GM19240 (cell line): Measurements from ENCODE around the gene VAV2.
"Not testable (repeated sequence)": the region's sequence is repeated elsewhere in the genome, so short reads cannot be mapped to it uniquely, and the experiment has no call there.

Source experiments
- DNase-seq: peaks from one replicate; pipeline ENCODE4 v3.0.0; 2011; ENCODE audit warnings: low spot score; ENCODE audit not compliant: insufficient read length

The VAV2 gene

GRCh38 chr9:133996531-133997520, 4.7 kb upstream of the VAV2 start:
- no peak for DNase-seq

DNA sequence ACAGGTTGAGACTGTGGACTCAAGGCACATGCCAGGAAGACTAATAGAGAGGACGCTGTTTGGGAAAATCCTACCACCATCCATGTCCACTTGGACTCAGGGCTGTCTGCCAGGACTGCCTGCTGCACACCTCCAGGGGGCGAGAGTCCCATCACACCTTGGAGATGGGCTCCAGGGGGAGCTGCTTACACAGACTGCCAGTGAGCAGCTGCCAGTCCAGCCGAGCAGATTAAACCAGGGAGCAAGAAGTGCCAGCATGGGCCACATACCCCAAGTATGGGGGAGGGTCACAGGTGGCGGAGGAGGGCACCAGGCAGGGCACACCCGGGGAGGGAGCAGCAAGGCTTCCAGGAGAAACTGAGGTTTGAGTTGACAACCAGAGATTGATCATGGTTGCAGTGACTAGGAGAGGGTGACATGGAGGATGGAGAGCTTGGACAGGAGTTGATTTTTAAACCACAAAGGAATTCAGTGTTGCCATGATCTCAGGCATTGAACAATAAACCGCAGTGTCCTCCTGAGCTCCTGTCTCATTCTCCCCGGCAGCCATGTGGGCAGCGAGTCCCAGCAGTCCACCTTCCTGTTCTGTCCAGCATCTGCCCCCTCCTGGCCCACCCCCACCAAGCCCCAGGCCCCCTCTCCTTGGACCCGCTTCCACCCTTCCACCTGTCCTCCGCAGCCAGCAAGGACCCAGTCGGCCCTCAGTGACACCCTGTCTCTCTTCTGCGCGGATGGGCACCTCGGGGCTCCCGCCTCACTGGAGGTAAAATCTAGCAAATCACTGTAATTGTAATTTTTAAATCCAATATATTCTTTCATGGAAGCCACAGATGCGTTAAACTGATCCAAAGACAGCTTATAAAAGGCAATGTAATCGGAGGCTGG, 3.1 kb upstream of the VAV2 start:
- DNase-seq = no peak

- DNase-seq = peak; percentile 89
Observed at GRCh38 chr9:133994353-133995011, 2.4 kb upstream of the VAV2 start.

DNA sequence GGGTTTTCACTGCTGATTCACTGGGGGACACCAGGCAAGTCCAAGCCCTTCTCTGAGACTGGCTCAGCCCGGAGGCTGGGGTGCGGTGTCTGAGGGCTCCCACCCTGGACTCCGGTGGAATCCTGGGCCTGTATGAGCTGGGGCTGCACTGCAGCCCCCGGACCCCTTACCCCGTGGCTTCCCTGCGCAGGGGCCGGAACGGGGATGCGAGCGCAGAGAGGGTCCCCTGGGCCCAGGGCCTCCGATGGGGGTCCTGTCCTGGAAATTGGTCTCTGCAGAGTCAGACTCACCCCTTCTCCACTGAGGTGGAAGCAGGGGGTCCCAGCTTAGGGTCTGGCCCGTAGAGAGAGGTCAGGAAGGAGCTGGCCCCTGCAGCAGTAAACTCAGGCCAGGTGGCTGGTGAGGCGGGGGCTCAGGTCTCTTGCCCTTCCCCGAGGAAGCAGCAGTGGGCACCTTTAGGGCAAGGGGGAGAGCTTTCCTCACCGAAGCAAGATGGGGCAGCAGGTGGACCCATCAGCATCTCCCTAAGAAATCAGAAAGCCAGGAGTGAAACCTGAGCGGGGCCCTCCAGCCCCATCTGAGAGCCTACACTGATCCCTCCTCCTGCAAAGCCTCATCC, 1.6 kb upstream of the VAV2 start:
- no peak for DNase-seq

DNA sequence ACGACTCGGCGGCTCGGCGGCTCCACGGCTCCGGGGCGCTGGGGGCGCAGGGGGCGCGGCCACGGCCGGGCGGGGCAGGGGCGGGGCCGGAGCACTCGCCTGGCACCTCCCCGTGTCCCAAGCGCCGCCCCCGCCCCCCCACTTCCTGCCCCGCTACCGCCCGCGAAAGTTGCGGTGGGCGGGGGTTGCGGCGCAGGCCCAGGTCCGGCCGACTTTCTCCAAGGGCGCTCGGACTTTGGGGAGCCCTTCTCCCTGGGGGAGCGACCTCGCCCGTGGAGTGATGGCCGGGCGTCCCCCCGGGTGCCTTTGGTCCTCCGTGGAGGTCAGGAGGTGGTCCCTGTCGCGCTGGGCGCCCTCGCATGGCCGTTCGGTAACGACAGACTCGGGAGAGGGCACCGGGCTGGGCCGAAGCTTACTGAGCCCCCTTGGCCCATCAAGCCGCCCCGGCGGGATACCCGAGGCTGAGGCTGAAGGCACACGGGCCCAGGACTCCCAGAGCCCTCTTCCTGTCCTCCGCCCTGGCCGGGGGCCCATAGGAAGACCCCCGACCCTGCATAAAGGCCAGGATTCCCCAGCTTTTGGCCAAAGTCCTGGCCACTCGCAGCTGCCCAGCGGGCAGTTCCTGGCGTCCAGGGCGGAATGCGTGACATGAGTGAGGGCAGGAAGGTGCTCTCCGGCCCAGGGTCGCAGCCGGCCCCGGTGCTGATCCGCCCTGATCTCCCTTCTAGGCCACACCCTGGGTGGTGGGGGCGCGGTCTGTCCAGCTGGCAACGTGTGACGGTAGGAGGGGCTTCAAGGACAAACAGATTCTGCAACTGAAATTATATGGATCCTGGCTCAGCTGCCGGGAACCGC, 883 bp upstream of the VAV2 start:
- DNase-seq = peak; percentile 67

- DNase-seq = no peak
Observed at GRCh38 chr9:133991214-133991921, 756 bp downstream of the VAV2 start.

DNA sequence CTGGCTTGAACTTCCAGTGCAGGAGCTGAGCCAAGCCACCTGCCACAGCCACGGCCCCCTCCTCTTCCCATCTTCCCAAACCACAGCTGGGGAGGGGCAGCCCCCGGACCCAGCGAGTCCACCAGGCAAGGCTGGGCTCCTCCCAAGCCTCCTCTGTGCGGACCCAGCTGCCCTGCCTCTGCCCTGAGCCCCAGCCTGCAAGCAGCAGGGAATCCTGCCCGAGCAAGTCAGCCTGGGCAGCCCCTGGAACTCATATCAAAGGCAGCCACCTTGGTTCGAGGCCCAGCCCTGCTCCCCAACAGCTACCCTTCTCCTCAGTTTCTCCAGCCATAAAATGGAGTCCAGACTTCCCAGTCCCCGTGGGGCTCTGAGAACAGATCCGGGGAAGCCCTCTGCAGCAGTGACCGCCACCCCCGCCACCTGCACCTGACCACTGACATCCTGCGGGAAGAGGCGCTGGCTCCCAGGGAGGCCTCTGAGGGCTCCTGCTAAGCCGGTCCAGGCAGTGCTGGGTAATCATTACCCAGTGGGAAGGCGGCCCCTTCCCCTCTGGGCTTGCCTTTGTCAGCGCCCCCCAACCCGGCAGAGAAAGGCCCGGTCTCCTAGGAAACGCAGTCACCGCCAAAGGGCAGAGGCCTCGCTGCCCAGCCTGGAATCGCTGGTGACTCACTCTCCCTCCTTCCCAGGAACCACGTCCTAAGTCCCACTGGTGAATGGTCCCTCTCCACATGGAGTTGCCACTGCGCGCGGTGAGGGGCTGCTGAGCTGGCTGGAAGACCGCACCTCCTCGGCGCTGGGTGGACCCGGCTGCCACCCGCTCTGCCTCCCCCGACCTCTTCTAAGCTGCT, 1.5 kb downstream of the VAV2 start:
- no peak for DNase-seq

- DNase-seq = no peak
Observed at GRCh38 chr9:133989625-133990365, 2.3 kb downstream of the VAV2 start.

- not testable (repeated sequence) for DNase-seq
Observed at GRCh38 chr9:133988771-133989170, 3.4 kb downstream of the VAV2 start.

DNA sequence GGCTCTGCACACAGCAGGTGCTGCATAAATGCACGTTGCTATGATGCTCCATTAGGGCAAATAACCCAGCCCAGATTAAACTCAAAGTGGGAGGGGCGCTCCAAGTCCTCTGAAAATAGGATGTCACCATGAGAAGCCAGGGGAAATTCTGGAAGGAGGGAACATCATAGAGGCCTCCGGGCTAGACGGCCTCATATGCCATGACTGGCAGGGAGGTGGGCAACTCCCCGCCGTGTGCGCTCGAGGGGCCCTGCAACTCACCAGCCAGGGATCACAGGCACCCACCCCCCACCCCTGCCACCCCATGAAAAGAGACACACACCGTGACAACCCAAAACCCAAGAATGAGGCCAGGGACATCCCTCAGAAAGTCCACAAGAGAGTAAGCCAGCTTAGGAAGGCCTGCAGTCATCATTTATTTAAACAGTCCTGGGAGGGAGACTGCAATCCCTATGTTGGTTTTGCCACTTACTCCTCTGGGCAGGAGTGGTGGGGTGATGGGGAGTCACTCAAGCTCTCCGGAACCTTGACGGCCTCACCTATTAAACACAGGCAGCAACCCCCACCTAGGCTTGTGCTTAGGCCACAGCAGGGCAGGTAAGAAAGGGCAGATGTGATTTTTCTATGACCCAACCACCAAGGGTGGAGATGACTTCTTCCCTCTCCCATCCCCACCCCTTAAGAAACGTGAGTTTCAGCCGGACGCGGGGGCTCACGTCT, 4.0 kb downstream of the VAV2 start:
- no peak for DNase-seq

- no peak for DNase-seq
Observed at GRCh38 chr9:133987446-133987788, 4.7 kb downstream of the VAV2 start.

GRCh38 chr9:133986774-133987445, 5.2 kb downstream of the VAV2 start:
- DNase-seq = no peak

DNA sequence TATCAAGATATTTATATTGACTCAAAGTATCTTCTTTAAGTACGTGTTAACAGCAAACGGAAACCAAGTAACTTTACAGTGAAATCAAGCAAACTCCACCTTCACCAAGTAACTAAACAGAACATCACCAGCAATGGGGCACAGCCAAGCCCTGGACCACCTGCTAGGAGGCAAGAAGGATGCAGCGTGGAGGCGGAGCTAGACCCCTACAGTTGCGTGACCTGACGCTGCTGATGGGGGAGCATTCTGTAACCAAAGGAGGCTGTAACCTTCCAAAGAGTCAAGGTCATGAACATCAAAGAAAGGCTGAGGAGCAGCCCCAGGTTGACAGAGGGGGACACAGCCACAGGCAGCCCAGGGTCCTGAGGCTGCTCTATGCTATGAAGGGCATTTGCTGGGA, 6.1 kb downstream of the VAV2 start:
- DNase-seq = no peak

GRCh38 chr9:133982971-133983720, 9.0 kb downstream of the VAV2 start:
- no peak for DNase-seq

DNA sequence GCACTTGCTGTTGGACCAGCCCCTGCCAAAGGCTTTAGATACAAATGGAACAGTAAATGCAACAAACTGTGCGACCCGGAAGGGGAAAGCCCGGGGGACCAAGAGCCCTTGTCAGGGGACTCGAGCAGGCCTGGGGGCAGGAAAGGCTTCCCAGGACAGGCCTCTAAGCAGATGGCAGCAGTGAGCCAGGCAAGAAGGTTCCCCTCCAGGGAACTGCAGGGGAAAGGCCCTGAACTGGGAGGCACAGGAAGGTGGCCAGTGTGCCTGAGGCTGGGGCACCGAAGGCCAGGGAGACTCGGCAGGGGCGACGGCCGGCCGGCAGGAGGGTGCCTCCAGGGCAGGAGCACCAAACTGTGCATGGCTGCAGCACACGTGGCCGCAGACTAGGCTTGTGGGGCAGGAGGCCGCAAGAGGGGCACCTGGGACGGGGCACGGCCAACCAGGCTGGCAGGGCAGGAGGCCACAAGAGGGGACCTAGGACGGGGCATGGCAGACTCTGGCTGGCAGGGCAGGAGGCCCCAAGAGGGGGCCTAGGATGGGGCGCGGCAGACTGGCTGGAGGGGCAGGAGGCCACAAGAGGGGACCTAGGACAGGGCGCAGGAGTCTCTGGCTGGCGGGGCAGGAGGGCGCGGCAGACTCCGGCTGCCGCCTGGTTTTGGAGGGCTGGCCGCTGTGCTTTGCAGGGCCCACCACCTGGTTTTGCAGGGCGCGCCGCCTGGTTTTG, 10.0 kb downstream of the VAV2 start:
- no peak for DNase-seq

- DNase-seq = no peak
Observed at GRCh38 chr9:133981589-133981957, 10.6 kb downstream of the VAV2 start.
